ENCODE measurements around the gene PHF19.

The PHF19 gene

GRCh38 chr9:120895951-120896350 is 19.0 kb upstream of the PHF19 start:
- no peak for TF ChIP-seq CTCF (conservative IDR thresholded peaks at IDR 0.05; ENCODE audit: low read depth, low read length)
- H3K4me3 ChIP-seq (ENCODE audit: low read length): no peak overlapping the region
- DNase-seq (ENCODE audit: low read depth): no peak

GRCh38 chr9:120894321-120895148 is 17.5 kb upstream of the PHF19 start:
- DNase-seq (ENCODE audit: low read depth): no peak
- H3K4me3 ChIP-seq (ENCODE audit: low read length): peak overlapping the region; percentile 26
- TF ChIP-seq CTCF (conservative IDR thresholded peaks at IDR 0.05; ENCODE audit: low read depth, low read length): no peak

- TF ChIP-seq CTCF (conservative IDR thresholded peaks at IDR 0.05; ENCODE audit: low read depth, low read length): no peak
- H3K4me3 ChIP-seq (ENCODE audit: low read length): no peak overlapping the region
- no peak for DNase-seq (ENCODE audit: low read depth)
These were observed 16.8 kb upstream of the PHF19 start for GRCh38 chr9:120893611-120894307.

GRCh38 chr9:120892748-120893610 is 16.0 kb upstream of the PHF19 start:
- TF ChIP-seq CTCF (conservative IDR thresholded peaks at IDR 0.05; ENCODE audit: low read depth, low read length): no peak
- H3K4me3 ChIP-seq (ENCODE audit: low read length): no peak overlapping the region
- no peak for DNase-seq (ENCODE audit: low read depth)

GRCh38 chr9:120891884-120892747 is 15.1 kb upstream of the PHF19 start:
- no peak overlapping the region for H3K4me3 ChIP-seq (ENCODE audit: low read length)
- TF ChIP-seq CTCF (conservative IDR thresholded peaks at IDR 0.05; ENCODE audit: low read depth, low read length): no peak
- no peak for DNase-seq (ENCODE audit: low read depth)

GRCh38 chr9:120891245-120891883 is 14.4 kb upstream of the PHF19 start:
- no peak for DNase-seq (ENCODE audit: low read depth)
- H3K4me3 ChIP-seq (ENCODE audit: low read length): no peak overlapping the region
- TF ChIP-seq CTCF (conservative IDR thresholded peaks at IDR 0.05; ENCODE audit: low read depth, low read length): no peak
